GM12801 (cell line): ENCODE measurements around the gene HYDIN.

Experiments
- TF ChIP-seq, protein P1 (sequence below): IDR thresholded peaks from one replicate; pipeline ENCODE4 v1.5.1; 2011; ENCODE audit warnings: control low read depth; ENCODE audit not compliant: insufficient read length; ENCODE audit errors: extremely low read depth

Gene HYDIN

GRCh38 chr16:70803319-70803718 is 427.2 kb downstream of the HYDIN start:
- TF ChIP-seq, protein P1, sequence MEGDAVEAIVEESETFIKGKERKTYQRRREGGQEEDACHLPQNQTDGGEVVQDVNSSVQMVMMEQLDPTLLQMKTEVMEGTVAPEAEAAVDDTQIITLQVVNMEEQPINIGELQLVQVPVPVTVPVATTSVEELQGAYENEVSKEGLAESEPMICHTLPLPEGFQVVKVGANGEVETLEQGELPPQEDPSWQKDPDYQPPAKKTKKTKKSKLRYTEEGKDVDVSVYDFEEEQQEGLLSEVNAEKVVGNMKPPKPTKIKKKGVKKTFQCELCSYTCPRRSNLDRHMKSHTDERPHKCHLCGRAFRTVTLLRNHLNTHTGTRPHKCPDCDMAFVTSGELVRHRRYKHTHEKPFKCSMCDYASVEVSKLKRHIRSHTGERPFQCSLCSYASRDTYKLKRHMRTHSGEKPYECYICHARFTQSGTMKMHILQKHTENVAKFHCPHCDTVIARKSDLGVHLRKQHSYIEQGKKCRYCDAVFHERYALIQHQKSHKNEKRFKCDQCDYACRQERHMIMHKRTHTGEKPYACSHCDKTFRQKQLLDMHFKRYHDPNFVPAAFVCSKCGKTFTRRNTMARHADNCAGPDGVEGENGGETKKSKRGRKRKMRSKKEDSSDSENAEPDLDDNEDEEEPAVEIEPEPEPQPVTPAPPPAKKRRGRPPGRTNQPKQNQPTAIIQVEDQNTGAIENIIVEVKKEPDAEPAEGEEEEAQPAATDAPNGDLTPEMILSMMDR = no peak

- TF ChIP-seq, protein P1 = no peak
These were observed 428.9 kb downstream of the HYDIN start for GRCh38 chr16:70801611-70802010.

- TF ChIP-seq, protein P1 = no peak
These were observed 429.6 kb downstream of the HYDIN start, which contains the start of gene VAC14 for GRCh38 chr16:70800781-70801480. Gene VAC14, minus strand, starts transcription at chr16:70801158. Its CDS starts 258 bp downstream, at chr16:70800900.

DNA sequence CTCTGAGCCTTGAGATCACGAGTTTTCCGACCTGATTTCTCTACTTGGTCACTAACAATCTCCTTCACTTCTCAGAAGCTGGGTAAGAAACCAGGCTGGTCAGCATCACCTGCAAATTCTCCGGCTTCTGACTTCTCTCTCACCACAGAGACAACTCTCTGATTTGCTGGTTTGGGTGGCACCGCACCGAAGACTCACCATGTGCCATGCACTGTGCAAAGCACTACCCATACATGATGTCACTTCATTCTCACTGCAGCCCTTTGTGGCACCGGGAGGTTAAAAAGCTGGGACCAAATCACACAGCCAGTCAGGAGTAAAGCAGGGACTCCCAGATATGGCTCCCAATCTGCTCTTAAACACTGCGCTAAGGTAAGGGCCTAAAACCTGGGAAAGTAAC is 430.2 kb downstream of the HYDIN start:
- TF ChIP-seq, protein P1 = no peak

DNA sequence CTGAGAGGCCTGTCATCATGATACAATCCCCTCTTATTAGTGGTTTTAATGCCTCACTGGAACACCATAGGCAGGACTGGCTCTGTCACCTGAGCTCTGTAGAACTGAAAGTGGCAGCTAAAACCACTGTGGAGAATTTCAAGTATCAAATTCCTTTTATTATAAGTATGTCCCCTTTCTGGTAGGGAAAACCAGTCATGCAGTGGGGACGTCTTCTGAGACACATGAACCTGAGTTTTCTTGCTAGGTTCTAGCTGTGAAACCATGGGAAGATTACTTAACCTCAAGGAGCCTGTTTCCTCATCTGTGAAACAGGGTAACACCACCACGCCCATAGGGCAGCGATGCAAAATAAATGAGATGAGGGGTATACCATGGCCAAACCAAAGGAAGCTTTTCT is 434.2 kb downstream of the HYDIN start:
- TF ChIP-seq, protein P1 = no peak

DNA sequence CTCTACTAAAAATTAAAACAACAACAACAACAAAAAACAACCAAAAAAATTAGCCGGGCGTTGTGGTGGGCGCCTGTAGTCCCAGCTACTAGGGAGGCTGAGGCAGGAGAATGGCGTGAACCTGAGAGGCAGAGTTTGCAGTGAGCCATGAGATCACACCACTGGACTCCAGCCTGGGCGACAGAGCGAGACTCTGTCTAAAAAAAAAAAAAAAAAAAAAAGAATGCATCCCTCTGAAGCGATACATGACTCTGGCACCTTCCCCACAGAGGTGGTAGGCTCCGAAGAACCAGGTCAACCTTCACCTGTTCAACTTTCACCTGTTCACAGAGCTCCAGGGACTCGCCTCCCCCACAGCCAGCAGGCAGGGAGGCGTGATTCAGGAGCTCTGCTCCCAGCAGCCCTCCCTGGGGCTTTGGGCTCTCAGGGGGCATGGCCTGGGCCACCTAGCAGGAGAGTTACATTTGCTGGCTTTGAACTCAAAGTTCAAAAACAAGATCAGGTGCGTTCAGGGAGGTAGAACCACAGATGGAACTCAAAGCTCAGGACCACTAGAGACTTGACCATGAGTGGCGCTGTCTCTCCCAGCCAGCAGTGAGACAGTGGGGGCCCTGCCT is 435.1 kb downstream of the HYDIN start:
- TF ChIP-seq, protein P1 = no peak

- TF ChIP-seq, protein P1 = no peak
These were observed 436.5 kb downstream of the HYDIN start for GRCh38 chr16:70793851-70794502.
